ENCODE results near the gene NOL9. TPM values are rescaled to one million over a fixed set of nuclear protein-coding genes. Genes with fewer than 3 reads are reported as not detected.

The NOL9 gene
- total RNA-seq, 4 donors from 2014 or later, result 17.9 to 30.9 (median 26.0) TPM

DNA sequence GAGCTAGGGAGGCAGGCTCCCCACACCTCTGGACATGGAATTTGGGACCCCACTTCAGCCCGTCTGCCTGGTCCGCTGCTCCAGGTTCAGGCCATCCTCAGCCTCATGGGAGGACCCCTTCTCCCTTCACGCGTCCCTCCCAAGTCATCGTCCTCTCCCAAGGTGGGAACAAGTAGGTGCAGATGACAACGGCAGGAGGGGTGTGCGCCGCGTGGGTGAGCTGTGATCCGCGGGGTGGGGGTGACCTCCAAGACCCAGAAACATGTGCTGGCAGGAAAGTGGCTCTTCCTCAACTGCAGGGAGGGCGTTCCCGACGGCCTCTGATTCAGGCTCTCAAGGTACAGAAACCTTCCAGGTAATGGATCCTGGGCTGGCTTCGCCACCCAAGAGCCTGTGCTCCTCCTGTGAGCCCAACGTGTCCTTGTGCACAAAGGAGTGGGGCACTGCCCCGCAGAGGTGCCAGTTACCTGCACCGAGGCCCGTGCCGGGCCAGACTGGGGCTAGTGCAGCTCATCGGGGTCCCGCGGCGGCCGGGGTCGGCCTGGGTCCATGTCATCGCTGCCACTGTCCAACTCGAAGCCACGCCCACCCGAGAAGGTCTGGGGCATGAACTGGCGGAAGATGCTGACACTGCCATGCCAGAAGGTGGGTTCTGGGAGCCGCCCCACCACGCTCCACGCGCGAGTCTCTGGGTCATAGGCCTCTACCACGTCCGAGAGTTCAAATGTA is 38.7 kb upstream of the NOL9 start:
- H3K9me3 ChIP-seq, result no peaks in the 10 kb centered on the region
- peaks cover 0 to 75% (median 22%) of the 10 kb centered on the region in 4 donors for H3K4me1 ChIP-seq
- no peak for TF ChIP-seq POLR2A (IDR thresholded peaks at IDR 0.05)
- TF ChIP-seq, protein P1, sequence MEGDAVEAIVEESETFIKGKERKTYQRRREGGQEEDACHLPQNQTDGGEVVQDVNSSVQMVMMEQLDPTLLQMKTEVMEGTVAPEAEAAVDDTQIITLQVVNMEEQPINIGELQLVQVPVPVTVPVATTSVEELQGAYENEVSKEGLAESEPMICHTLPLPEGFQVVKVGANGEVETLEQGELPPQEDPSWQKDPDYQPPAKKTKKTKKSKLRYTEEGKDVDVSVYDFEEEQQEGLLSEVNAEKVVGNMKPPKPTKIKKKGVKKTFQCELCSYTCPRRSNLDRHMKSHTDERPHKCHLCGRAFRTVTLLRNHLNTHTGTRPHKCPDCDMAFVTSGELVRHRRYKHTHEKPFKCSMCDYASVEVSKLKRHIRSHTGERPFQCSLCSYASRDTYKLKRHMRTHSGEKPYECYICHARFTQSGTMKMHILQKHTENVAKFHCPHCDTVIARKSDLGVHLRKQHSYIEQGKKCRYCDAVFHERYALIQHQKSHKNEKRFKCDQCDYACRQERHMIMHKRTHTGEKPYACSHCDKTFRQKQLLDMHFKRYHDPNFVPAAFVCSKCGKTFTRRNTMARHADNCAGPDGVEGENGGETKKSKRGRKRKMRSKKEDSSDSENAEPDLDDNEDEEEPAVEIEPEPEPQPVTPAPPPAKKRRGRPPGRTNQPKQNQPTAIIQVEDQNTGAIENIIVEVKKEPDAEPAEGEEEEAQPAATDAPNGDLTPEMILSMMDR (IDR thresholded peaks at IDR 0.05), result no peak
- no peak for TF ChIP-seq EP300 (IDR thresholded peaks at IDR 0.05)
- H3K36me3 ChIP-seq, result peaks cover 3 to 100% (median 36%) of the 10 kb centered on the region in 3 donors
- no peak overlapping the region for H3K27ac ChIP-seq
- DNase-seq (ENCODE audit: low spot score in 2 of 2), result no peak
- H3K4me3 ChIP-seq, result no peak overlapping the region
- 83 to 89% methylated on average over 29 to 38 of the region's 38 CpGs for WGBS, 2 donors
- no peaks in the 10 kb centered on the region for H3K27me3 ChIP-seq

DNA sequence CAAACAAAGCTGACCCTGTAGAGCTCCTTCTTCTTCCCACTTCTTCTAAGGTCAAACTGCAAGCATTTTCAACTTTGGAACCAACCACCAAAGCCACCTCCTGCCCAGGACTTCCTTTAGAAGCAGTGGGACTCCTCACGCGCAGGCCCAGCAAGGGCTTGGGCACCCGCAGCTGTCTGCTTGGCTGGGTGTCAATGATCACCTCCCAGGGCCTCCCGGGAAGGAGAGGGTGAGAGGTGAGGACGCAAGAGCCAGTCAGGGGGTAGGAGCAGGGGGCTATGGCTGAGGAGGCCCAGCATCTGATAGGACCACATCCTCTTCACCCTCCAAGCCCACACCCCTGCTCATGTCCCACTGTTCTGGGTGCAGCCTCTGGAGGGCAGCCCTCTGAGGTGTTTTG is 38.1 kb upstream of the NOL9 start:
- peaks cover 3 to 100% (median 30%) of the 10 kb centered on the region in 3 donors for H3K36me3 ChIP-seq
- H3K4me3 ChIP-seq, result no peak overlapping the region
- peaks cover 0 to 74% (median 16%) of the 10 kb centered on the region in 4 donors for H3K4me1 ChIP-seq
- H3K9me3 ChIP-seq, result no peaks in the 10 kb centered on the region
- no peak for DNase-seq (ENCODE audit: low spot score in 2 of 2)
- TF ChIP-seq EP300 (IDR thresholded peaks at IDR 0.05), result no peak
- TF ChIP-seq POLR2A (IDR thresholded peaks at IDR 0.05), result no peak
- TF ChIP-seq, protein P1 (IDR thresholded peaks at IDR 0.05), result no peak
- H3K27ac ChIP-seq, result no peak overlapping the region
- no peaks in the 10 kb centered on the region for H3K27me3 ChIP-seq
- 59 to 62% methylated on average over 4 to 5 of the region's 5 CpGs for WGBS, 2 donors

DNA sequence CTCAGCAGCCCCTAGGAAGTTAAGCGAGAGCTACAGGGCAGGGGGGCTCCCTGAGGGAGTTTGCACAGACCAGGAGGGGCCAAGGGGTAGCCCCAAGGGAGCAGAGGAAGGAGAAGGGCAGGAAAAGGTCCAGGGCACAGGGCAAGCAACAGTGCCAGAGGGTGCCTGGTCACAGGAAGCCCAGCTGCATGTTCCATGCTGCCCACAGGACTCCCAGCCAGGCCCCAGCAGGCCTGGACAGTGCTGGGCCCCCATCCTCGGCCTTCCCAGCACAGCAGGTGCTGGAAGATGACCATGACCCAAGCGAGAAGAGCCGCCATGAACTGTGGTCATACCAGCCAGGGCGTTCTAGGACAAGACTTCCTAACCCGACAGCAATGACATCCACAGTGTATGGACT is 37.3 kb upstream of the NOL9 start:
- no peaks in the 10 kb centered on the region for H3K27me3 ChIP-seq
- peak overlapping the region in 1 of 4 donors; percentile 13 for H3K27ac ChIP-seq
- no peak for DNase-seq (ENCODE audit: low spot score in 2 of 2)
- H3K4me3 ChIP-seq, result no peak overlapping the region
- no peaks in the 10 kb centered on the region for H3K9me3 ChIP-seq
- TF ChIP-seq, protein P1 (IDR thresholded peaks at IDR 0.05), result no peak
- TF ChIP-seq EP300 (IDR thresholded peaks at IDR 0.05) (no peak), POLR2A (IDR thresholded peaks at IDR 0.05) (no peak)
- 80 to 90% methylated on average over 6 of the region's 6 CpGs for WGBS, 2 donors
- peaks cover 0 to 74% (median 8%) of the 10 kb centered on the region in 4 donors for H3K4me1 ChIP-seq
- peaks cover 3 to 100% (median 27%) of the 10 kb centered on the region in 3 donors for H3K36me3 ChIP-seq

DNA sequence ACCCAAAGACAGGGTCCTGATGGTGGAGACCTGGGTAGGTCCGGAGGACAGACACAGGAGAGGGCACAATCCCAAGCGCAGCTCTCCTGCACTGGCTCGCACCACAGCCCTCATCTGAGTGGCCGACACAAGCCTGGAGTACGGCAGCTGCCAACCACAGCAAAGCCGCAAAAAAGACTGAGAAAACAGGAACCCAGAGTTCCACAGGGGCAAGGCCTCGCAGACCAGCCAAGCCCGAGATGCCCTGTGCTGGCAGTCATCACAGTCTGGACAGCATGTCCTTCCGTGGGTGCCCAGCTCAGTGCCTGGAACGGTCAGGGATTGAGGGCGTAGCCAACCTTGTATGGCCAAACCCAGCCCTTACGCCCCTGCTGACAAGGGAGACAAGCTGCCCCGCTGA is 36.9 kb upstream of the NOL9 start:
- no peak for DNase-seq (ENCODE audit: low spot score in 2 of 2)
- TF ChIP-seq POLR2A (IDR thresholded peaks at IDR 0.05) (no peak), EP300 (IDR thresholded peaks at IDR 0.05) (no peak)
- TF ChIP-seq, protein P1 (IDR thresholded peaks at IDR 0.05), result no peak
- WGBS, 2 donors, result 66 to 74% methylated on average over 12 to 13 of the region's 13 CpGs
- Histone ChIP-seq H3K9me3 (no peaks in the 10 kb centered on the region), H3K27me3 (no peaks in the 10 kb centered on the region), H3K4me1 (peaks cover 0 to 72% (median 4%) of the 10 kb centered on the region in 4 donors), H3K36me3 (peaks cover 3 to 100% (median 27%) of the 10 kb centered on the region in 3 donors), H3K27ac (peak overlapping the region in 1 of 4 donors; percentile 13), H3K4me3 (no peak overlapping the region)

DNA sequence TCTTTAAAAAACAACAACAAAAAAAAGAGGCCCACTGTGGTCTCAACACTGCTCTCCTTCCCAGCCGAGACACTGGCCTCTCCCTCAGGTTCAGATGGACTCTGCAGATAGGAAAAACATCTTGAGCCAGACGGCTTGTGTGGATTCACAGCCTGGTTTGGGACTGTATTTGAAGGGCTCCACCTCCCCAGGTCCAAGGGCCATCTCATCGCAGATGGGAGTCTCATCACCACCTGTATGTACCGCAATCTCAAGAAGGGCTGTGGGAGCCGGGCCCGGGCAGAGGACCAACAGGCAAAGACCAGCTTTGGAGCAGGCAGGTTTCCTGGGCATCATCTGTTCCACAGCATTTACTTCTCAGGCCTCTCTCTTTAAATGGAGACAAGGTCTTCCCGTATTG is 35.7 kb upstream of the NOL9 start:
- TF ChIP-seq, protein P1 (IDR thresholded peaks at IDR 0.05), result no peak
- TF ChIP-seq EP300 (IDR thresholded peaks at IDR 0.05) (no peak), POLR2A (IDR thresholded peaks at IDR 0.05) (no peak)
- no peak for DNase-seq (ENCODE audit: low spot score in 2 of 2)
- Histone ChIP-seq H3K36me3 (peaks cover 3 to 100% (median 18%) of the 10 kb centered on the region in 3 donors), H3K27me3 (no peaks in the 10 kb centered on the region), H3K9me3 (no peaks in the 10 kb centered on the region), H3K4me1 (peaks cover 0 to 61% (median 0%) of the 10 kb centered on the region in 4 donors), H3K27ac (no peak overlapping the region), H3K4me3 (no peak overlapping the region)
- WGBS, 2 donors, result 82 to 85% methylated on average over 7 of the region's 7 CpGs

Data from tibial nerve (tissue), 4 donors.